Frontal cortex (tissue), 4 donors: ENCODE measurements around the gene TBC1D10B. TPM values are rescaled to one million over a fixed set of nuclear protein-coding genes. Genes with fewer than 3 reads are reported as not detected.
A peak's percentile ranks its signal among the peaks of the same experiment; 100 is the strongest.
"Not testable (repeated sequence)": the region's sequence is repeated elsewhere in the genome, so short reads cannot be mapped to it uniquely, and the experiment has no call there.

Experiments used
- DNase-seq, 2 donors: peaks; one replicate each; pipeline ENCODE4 v3.0.0; 2012; ENCODE audit warnings: low spot score in 2 of 2
- FAIRE-seq: peaks from 2 replicates; lab custom pipeline; 2012; peaks lifted over from hg19 to GRCh38; lab: Jason Lieb, UNC
- small RNA-seq: library from RNA; depleted of rRNA; stranded (forward); fragments of <200 nt; gene quantifications from one replicate; pipeline ENCODE3, GENCODE V24; 2014
- total RNA-seq: library from RNA; depleted of rRNA; stranded (reverse); fragments of >200 nt; gene quantifications from one replicate; pipeline ENCODE4 v1.2.3, GENCODE V29; 2014
- donor health status: control.
- donor health status: control.
- donor health status: control.

The TBC1D10B gene
- total RNA-seq, 1 donor from 2014 or later = 25.3 TPM

- DNase-seq = no peak
- FAIRE-seq = no peak
Measured at GRCh38 chr16:30342751-30343490, 27.4 kb downstream of the TBC1D10B start.

DNA sequence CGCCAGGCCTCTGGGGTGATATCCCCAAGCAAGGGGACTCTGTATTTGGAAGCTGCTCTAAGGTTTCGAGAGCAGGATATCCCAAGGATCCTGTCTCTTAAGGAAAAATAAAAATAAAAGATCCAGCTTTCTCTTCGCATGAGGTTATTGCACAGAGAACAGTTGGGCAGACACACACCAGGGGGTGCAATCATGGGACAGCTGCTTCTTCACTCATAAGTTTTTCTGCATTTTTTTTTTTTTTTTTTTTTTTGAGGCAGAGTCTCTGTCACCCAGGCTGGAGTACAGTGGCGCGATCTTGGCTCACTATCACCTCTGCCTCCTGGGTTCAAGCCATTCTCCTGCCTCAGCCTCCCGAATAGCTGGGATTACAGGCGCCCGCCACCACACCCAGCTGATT, 28.3 kb downstream of the TBC1D10B start:
- not testable (repeated sequence) for DNase-seq, FAIRE-seq

- DNase-seq (no peak), FAIRE-seq (no peak)
Measured at GRCh38 chr16:30340621-30341020, 29.7 kb downstream of the TBC1D10B start.

- not testable (repeated sequence) for DNase-seq, FAIRE-seq
Measured at GRCh38 chr16:30338715-30339114, 31.6 kb downstream of the TBC1D10B start.

GRCh38 chr16:30337964-30338357, 32.3 kb downstream of the TBC1D10B start:
- not testable (repeated sequence) for DNase-seq, FAIRE-seq

GRCh38 chr16:30335598-30336474, 34.5 kb downstream of the TBC1D10B start:
- FAIRE-seq (no peak), DNase-seq (no peak)

- DNase-seq = peak; percentile 43 to 61
- FAIRE-seq = not testable (repeated sequence)
Measured at GRCh38 chr16:30335028-30335597, 35.2 kb downstream of the TBC1D10B start.

GRCh38 chr16:30334473-30334989, 35.8 kb downstream of the TBC1D10B start:
- not testable (repeated sequence) for FAIRE-seq, DNase-seq

GRCh38 chr16:30324220-30324619, 46.1 kb downstream of the TBC1D10B start:
- FAIRE-seq, DNase-seq: not testable (repeated sequence)

DNA sequence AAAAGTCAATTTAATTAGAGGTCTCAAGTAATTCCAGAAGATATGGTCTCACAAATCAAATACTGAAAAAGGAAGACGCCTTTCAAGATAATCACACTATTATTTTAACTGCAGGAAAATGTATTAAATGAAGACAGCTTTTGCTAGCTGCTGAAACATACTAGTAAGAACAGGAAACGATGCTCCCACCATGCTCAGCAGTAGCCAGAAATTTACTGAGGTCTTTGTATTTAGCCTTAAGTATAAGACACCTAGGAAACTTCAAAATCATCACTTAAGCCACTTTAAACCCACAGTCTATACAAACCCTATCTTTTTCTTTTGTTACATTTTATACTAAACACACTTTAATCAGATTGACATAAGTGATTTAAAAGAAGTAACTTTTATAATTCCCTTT, 51.6 kb downstream of the TBC1D10B start:
- not testable (repeated sequence) for DNase-seq, FAIRE-seq

DNA sequence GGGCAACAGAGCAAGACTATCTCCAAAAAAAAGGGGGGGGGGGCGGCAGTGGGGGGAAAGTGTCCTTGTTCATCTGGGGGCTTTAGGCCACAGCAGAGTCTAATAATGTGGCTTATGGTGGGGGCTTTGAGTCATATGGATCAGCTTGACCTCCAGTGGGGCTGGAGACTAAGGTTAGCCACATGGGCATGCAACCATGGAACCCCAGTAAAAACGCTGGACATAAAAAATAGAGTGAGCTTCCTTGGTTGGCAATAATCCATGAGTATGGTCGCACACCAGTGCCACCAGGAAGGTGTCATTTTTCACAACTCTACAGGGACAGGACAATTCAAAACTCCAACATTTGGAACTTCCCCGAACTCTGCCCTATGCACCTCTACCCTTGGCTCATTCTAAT, 59.4 kb downstream of the TBC1D10B start:
- FAIRE-seq = not testable (repeated sequence)

DNA sequence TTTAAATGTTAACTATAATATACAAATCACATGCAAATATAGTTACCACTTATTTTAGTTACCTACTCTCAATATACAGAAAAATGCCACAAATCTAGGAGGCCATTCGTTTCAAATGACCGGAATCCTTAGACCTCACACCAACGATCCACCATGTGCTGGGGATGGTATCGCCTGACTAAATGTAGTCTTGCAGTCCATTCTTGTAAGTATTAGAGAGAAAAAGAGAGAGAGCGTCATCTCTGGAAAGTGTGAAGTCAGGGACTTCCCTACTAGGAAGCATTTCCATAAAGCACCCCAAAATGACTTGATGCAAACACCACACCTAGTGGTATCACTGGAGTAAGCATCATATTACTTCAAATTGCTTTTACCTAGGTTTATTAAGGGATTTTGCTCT, 61.0 kb downstream of the TBC1D10B start:
- FAIRE-seq, DNase-seq: not testable (repeated sequence)

More for the DNA sequence above, 59.4 kb downstream of the TBC1D10B start:
- DNase-seq = not testable (repeated sequence)

Small RNA genes lying within 50 kb of the gene (small RNA-seq; reads per million reads assigned to genes)
- not detected for gene RF00406

Other genes starting within 250 kb of the TBC1D10B start
- gene MAPK3, start 247.3 kb downstream of the TBC1D10B start, total RNA-seq = 17.5 TPM
- gene CORO1A, start 186.9 kb downstream of the TBC1D10B start, total RNA-seq = 22.0 TPM
- 5.3 TPM for gene BOLA2B, start 176.8 kb downstream of the TBC1D10B start, total RNA-seq
- 12.2 TPM for gene SLX1A, start 176.6 kb downstream of the TBC1D10B start, total RNA-seq
- gene SULT1A3, start 171.2 kb downstream of the TBC1D10B start, total RNA-seq = 5.3 TPM
- 1.2 TPM for gene NPIPB13, start 122.0 kb downstream of the TBC1D10B start, total RNA-seq
- 38.7 TPM for gene CD2BP2, start 15.2 kb downstream of the TBC1D10B start, total RNA-seq
- gene MYL11, start 4.3 kb upstream of the TBC1D10B start, total RNA-seq = not detected
- not detected for gene SEPTIN1, start 12.1 kb upstream of the TBC1D10B start, total RNA-seq
- gene ZNF48, start 24.9 kb upstream of the TBC1D10B start, total RNA-seq = 39.9 TPM
- gene ZNF771, start 37.1 kb upstream of the TBC1D10B start, total RNA-seq = 9.0 TPM
- 28.9 TPM for gene DCTPP1, start 59.5 kb upstream of the TBC1D10B start, total RNA-seq
- gene SEPHS2, start 75.4 kb upstream of the TBC1D10B start, total RNA-seq = 12.6 TPM
- gene ITGAL, start 102.2 kb upstream of the TBC1D10B start, total RNA-seq = 0.82 TPM
- 25.7 TPM for gene ZNF768, start 156.1 kb upstream of the TBC1D10B start, total RNA-seq
- gene ZNF747, start 164.4 kb upstream of the TBC1D10B start, total RNA-seq = 15.1 TPM
- gene ZNF764, start 187.9 kb upstream of the TBC1D10B start, total RNA-seq = 6.1 TPM
- 7.3 TPM for gene ZNF688, start 201.2 kb upstream of the TBC1D10B start, total RNA-seq
- gene ZNF785, start 215.2 kb upstream of the TBC1D10B start, total RNA-seq = 18.3 TPM
- gene ZNF689, start 239.9 kb upstream of the TBC1D10B start, total RNA-seq = 9.0 TPM